ENCODE measurements around the gene BLMH. TPM values are rescaled to one million over a fixed set of nuclear protein-coding genes. Genes with fewer than 3 reads are reported as not detected.

The BLMH gene
- total RNA-seq, 2 donors from 2014 or later: 24.3 to 51.0 TPM

- Mint-ChIP-seq H3K27me3 (peaks cover 9% of the 10 kb centered on the region), H3K4me1 (no peaks in the 10 kb centered on the region), H3K36me3 (ENCODE audit: low read depth) (no peaks in the 10 kb centered on the region), H3K4me3 (no peak overlapping the region), H3K9me3 (no peaks in the 10 kb centered on the region), H3K27ac (no peak overlapping the region)
- no peak for ATAC-seq (replicated peaks)
Observed at GRCh38 chr17:30222721-30223175, 69.0 kb downstream of the BLMH start.

GRCh38 chr17:30222251-30222650 is 69.5 kb downstream of the BLMH start:
- Mint-ChIP-seq H3K36me3 (ENCODE audit: low read depth) (no peaks in the 10 kb centered on the region), H3K27ac (no peak overlapping the region), H3K27me3 (peaks cover 9% of the 10 kb centered on the region), H3K4me3 (no peak overlapping the region), H3K4me1 (no peaks in the 10 kb centered on the region), H3K9me3 (no peaks in the 10 kb centered on the region)
- no peak for ATAC-seq (replicated peaks)

GRCh38 chr17:30221346-30221745 is 70.4 kb downstream of the BLMH start:
- H3K9me3 Mint-ChIP-seq: no peaks in the 10 kb centered on the region
- H3K36me3 Mint-ChIP-seq (ENCODE audit: low read depth): no peaks in the 10 kb centered on the region
- no peak overlapping the region for H3K4me3 Mint-ChIP-seq
- peaks cover 9% of the 10 kb centered on the region for H3K27me3 Mint-ChIP-seq
- H3K4me1 Mint-ChIP-seq: no peaks in the 10 kb centered on the region
- no peak overlapping the region for H3K27ac Mint-ChIP-seq
- no peak for ATAC-seq (replicated peaks)

- Mint-ChIP-seq H3K4me3 (no peak overlapping the region), H3K9me3 (no peaks in the 10 kb centered on the region), H3K27me3 (peaks cover 3% of the 10 kb centered on the region), H3K4me1 (no peaks in the 10 kb centered on the region), H3K27ac (no peak overlapping the region), H3K36me3 (ENCODE audit: low read depth) (no peaks in the 10 kb centered on the region)
- ATAC-seq (replicated peaks): no peak
Observed at GRCh38 chr17:30220414-30220813, 71.3 kb downstream of the BLMH start.

GRCh38 chr17:30219833-30220232 is 71.9 kb downstream of the BLMH start:
- H3K36me3 Mint-ChIP-seq (ENCODE audit: low read depth): no peaks in the 10 kb centered on the region
- peaks cover 3% of the 10 kb centered on the region for H3K27me3 Mint-ChIP-seq
- H3K4me3 Mint-ChIP-seq: no peak overlapping the region
- H3K4me1 Mint-ChIP-seq: no peaks in the 10 kb centered on the region
- H3K27ac Mint-ChIP-seq: no peak overlapping the region
- H3K9me3 Mint-ChIP-seq: no peaks in the 10 kb centered on the region
- no peak for ATAC-seq (replicated peaks)

GRCh38 chr17:30219315-30219714 is 72.4 kb downstream of the BLMH start:
- H3K4me3 Mint-ChIP-seq: no peak overlapping the region
- H3K27me3 Mint-ChIP-seq: no peaks in the 10 kb centered on the region
- no peaks in the 10 kb centered on the region for H3K36me3 Mint-ChIP-seq (ENCODE audit: low read depth)
- no peaks in the 10 kb centered on the region for H3K9me3 Mint-ChIP-seq
- no peak for ATAC-seq (replicated peaks)
- no peak overlapping the region for H3K27ac Mint-ChIP-seq
- H3K4me1 Mint-ChIP-seq: no peaks in the 10 kb centered on the region

- Mint-ChIP-seq H3K27me3 (no peaks in the 10 kb centered on the region), H3K36me3 (ENCODE audit: low read depth) (no peaks in the 10 kb centered on the region), H3K9me3 (no peaks in the 10 kb centered on the region), H3K4me1 (no peaks in the 10 kb centered on the region), H3K27ac (no peak overlapping the region), H3K4me3 (no peak overlapping the region)
- peak; percentile 46 for ATAC-seq (replicated peaks)
Observed at GRCh38 chr17:30218799-30219198, 72.9 kb downstream of the BLMH start.

GRCh38 chr17:30217746-30218245 is 73.9 kb downstream of the BLMH start:
- Mint-ChIP-seq H3K27me3 (no peaks in the 10 kb centered on the region), H3K4me1 (no peaks in the 10 kb centered on the region), H3K9me3 (no peaks in the 10 kb centered on the region), H3K27ac (no peak overlapping the region), H3K36me3 (ENCODE audit: low read depth) (no peaks in the 10 kb centered on the region), H3K4me3 (no peak overlapping the region)
- no peak for ATAC-seq (replicated peaks)

GRCh38 chr17:30217054-30217453 is 74.7 kb downstream of the BLMH start:
- H3K36me3 Mint-ChIP-seq (ENCODE audit: low read depth): no peaks in the 10 kb centered on the region
- H3K4me3 Mint-ChIP-seq: no peak overlapping the region
- no peaks in the 10 kb centered on the region for H3K9me3 Mint-ChIP-seq
- H3K4me1 Mint-ChIP-seq: no peaks in the 10 kb centered on the region
- no peak for ATAC-seq (replicated peaks)
- H3K27ac Mint-ChIP-seq: no peak overlapping the region
- H3K27me3 Mint-ChIP-seq: no peaks in the 10 kb centered on the region

- Mint-ChIP-seq H3K4me3 (no peak overlapping the region), H3K27ac (no peak overlapping the region), H3K27me3 (peaks cover 2% of the 10 kb centered on the region), H3K9me3 (no peaks in the 10 kb centered on the region), H3K36me3 (ENCODE audit: low read depth) (no peaks in the 10 kb centered on the region), H3K4me1 (peaks cover 5% of the 10 kb centered on the region)
- ATAC-seq (replicated peaks): peak; percentile 75
Observed at GRCh38 chr17:30212750-30213149, 79.0 kb downstream of the BLMH start.

GRCh38 chr17:30211371-30211770 is 80.4 kb downstream of the BLMH start:
- H3K9me3 Mint-ChIP-seq: no peaks in the 10 kb centered on the region
- peaks cover 5% of the 10 kb centered on the region for H3K27me3 Mint-ChIP-seq
- H3K36me3 Mint-ChIP-seq (ENCODE audit: low read depth): no peaks in the 10 kb centered on the region
- H3K4me1 Mint-ChIP-seq: peaks cover 5% of the 10 kb centered on the region
- peak; percentile 55 for ATAC-seq (replicated peaks)
- H3K27ac Mint-ChIP-seq: no peak overlapping the region
- H3K4me3 Mint-ChIP-seq: no peak overlapping the region

- no peak overlapping the region for H3K27ac Mint-ChIP-seq
- no peak for ATAC-seq (replicated peaks)
- no peaks in the 10 kb centered on the region for H3K9me3 Mint-ChIP-seq
- no peaks in the 10 kb centered on the region for H3K36me3 Mint-ChIP-seq (ENCODE audit: low read depth)
- peaks cover 5% of the 10 kb centered on the region for H3K4me1 Mint-ChIP-seq
- H3K4me3 Mint-ChIP-seq: no peak overlapping the region
- H3K27me3 Mint-ChIP-seq: peaks cover 5% of the 10 kb centered on the region
Observed at GRCh38 chr17:30210901-30211300, 80.8 kb downstream of the BLMH start.

- Mint-ChIP-seq H3K9me3 (no peaks in the 10 kb centered on the region), H3K36me3 (ENCODE audit: low read depth) (no peaks in the 10 kb centered on the region), H3K4me1 (peaks cover 5% of the 10 kb centered on the region), H3K4me3 (no peak overlapping the region), H3K27me3 (peaks cover 5% of the 10 kb centered on the region), H3K27ac (no peak overlapping the region)
- no peak for ATAC-seq (replicated peaks)
Observed at GRCh38 chr17:30210366-30210765, 81.4 kb downstream of the BLMH start.

GRCh38 chr17:30209930-30210329 is 81.8 kb downstream of the BLMH start:
- Mint-ChIP-seq H3K27me3 (peaks cover 5% of the 10 kb centered on the region), H3K4me3 (no peak overlapping the region), H3K36me3 (ENCODE audit: low read depth) (no peaks in the 10 kb centered on the region), H3K9me3 (no peaks in the 10 kb centered on the region), H3K27ac (no peak overlapping the region), H3K4me1 (peaks cover 5% of the 10 kb centered on the region)
- ATAC-seq (replicated peaks): no peak

GRCh38 chr17:30208214-30208613 is 83.5 kb downstream of the BLMH start:
- Mint-ChIP-seq H3K9me3 (no peaks in the 10 kb centered on the region), H3K4me3 (no peak overlapping the region), H3K4me1 (peaks cover 5% of the 10 kb centered on the region), H3K36me3 (ENCODE audit: low read depth) (no peaks in the 10 kb centered on the region), H3K27me3 (peaks cover 8% of the 10 kb centered on the region), H3K27ac (no peak overlapping the region)
- ATAC-seq (replicated peaks): no peak

- Mint-ChIP-seq H3K27ac (no peak overlapping the region), H3K9me3 (no peaks in the 10 kb centered on the region), H3K4me3 (no peak overlapping the region), H3K36me3 (ENCODE audit: low read depth) (no peaks in the 10 kb centered on the region), H3K4me1 (peaks cover 5% of the 10 kb centered on the region), H3K27me3 (peaks cover 12% of the 10 kb centered on the region)
- no peak for ATAC-seq (replicated peaks)
Observed at GRCh38 chr17:30207655-30208054, 84.1 kb downstream of the BLMH start.

Measured in activated T-helper 17 cell treated with anti-CD3 and anti-CD28 coated beads, Interleukin-2, amount 50 U/mL, for 72 hours (primary cell).